Osteoblast (primary cell): ENCODE measurements around the gene ALDH18A1. TPM values are rescaled to one million over a fixed set of nuclear protein-coding genes. Genes with fewer than 3 reads are reported as not detected.

ENCODE experiments used
- DNase-seq: peaks from one replicate; pipeline ENCODE4 v3.0.0; 2011; ENCODE audit warnings: low spot score, mixed read lengths; ENCODE audit not compliant: insufficient read length; ENCODE audit errors: missing footprints
- H2AFZ ChIP-seq: 2 replicates; pipeline ENCODE4 v1.6.0; 2011; ENCODE audit warnings: mild to moderate bottlenecking, low read length
- H3K27ac ChIP-seq: 2 replicates; pipeline ENCODE4 v1.5.1; 2011; ENCODE audit warnings: mild to moderate bottlenecking, low read depth, low read length, moderate library complexity
- H3K27me3 ChIP-seq: 2 replicates; pipeline ENCODE4 v1.6.0; 2012; ENCODE audit warnings: mild to moderate bottlenecking, control low read depth, inconsistent platforms, low read length, moderate library complexity; ENCODE audit not compliant: insufficient read depth
- H3K36me3 ChIP-seq: 2 replicates; pipeline ENCODE4 v1.5.1; 2011; ENCODE audit warnings: mild to moderate bottlenecking, low read length, control low read depth, moderate library complexity; ENCODE audit not compliant: insufficient read depth
- H3K4me1 ChIP-seq: 2 replicates; pipeline ENCODE4 v1.5.1; 2011; ENCODE audit warnings: mild to moderate bottlenecking, low read length, control low read depth, moderate library complexity; ENCODE audit not compliant: insufficient read depth
- H3K4me2 ChIP-seq: 2 replicates; pipeline ENCODE4 v1.6.0; 2011; ENCODE audit warnings: mild to moderate bottlenecking, low read length; ENCODE audit not compliant: insufficient read depth
- H3K4me3 ChIP-seq: fragments of 200-600 bp; sonication (generic); 3 replicates; pipeline ENCODE4 v1.5.1; 2012; ENCODE audit warnings: mild to moderate bottlenecking, low read length, inconsistent platforms; ENCODE audit not compliant: insufficient read depth
- H3K79me2 ChIP-seq: 2 replicates; pipeline ENCODE4 v1.6.0; 2012; ENCODE audit warnings: mild to moderate bottlenecking, low read length, control low read depth, inconsistent platforms; ENCODE audit not compliant: insufficient read depth
- H3K9me3 ChIP-seq: 2 replicates; pipeline ENCODE4 v1.5.1; 2011; ENCODE audit warnings: low read depth, low read length, control low read depth
- H4K20me1 ChIP-seq: 2 replicates; pipeline ENCODE4 v1.6.0; 2012; ENCODE audit warnings: mild to moderate bottlenecking, low read length, control low read depth; ENCODE audit not compliant: insufficient read depth
- total RNA-seq: library from RNA; depleted of rRNA; stranded (reverse); fragments of >200 nt; gene quantifications from 2 replicates; pipeline ENCODE4 v1.2.3, GENCODE V29; 2012
- TF ChIP-seq, protein P1 (sequence below): IDR thresholded peaks from 2 replicates; pipeline ENCODE4 v1.5.1; 2011; ENCODE audit warnings: mild to moderate bottlenecking, low read depth, low read length, moderate library complexity; ENCODE audit errors: extremely low read depth

ALDH18A1 gene
- total RNA-seq, 1 donor = 98.4 TPM

DNA sequence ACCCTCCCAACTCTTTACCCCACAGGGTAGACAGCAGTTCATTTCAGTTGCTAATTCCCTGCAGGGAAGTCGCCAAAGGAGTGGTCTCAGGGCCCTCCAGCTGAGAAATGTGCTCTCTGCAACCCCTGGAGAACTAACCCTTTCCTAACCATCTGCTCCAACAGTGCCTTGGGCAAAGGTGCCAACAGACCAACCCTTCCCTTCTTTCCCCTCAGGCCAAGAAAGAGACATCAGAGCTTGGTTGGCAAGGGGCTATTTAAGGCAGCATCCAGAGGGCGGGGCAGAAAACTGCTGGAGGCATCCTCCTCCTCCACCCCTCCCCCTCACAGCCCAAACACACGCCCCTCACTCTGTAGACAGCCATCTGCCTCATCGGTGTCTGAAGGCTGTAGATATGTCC lies 97.0 kb downstream of the ALDH18A1 start:
- Histone ChIP-seq H3K79me2 (no peaks in the 10 kb centered on the region), H3K27me3 (peaks cover 15% of the 10 kb centered on the region), H3K36me3 (no peaks in the 10 kb centered on the region), H3K27ac (no peak overlapping the region), H3K4me2 (no peak overlapping the region), H3K4me3 (no peak overlapping the region), H3K9me3 (no peaks in the 10 kb centered on the region), H2AFZ (no peak overlapping the region), H3K4me1 (peaks cover 5% of the 10 kb centered on the region), H4K20me1 (no peaks in the 10 kb centered on the region)
- no peak for DNase-seq
- TF ChIP-seq, protein P1, sequence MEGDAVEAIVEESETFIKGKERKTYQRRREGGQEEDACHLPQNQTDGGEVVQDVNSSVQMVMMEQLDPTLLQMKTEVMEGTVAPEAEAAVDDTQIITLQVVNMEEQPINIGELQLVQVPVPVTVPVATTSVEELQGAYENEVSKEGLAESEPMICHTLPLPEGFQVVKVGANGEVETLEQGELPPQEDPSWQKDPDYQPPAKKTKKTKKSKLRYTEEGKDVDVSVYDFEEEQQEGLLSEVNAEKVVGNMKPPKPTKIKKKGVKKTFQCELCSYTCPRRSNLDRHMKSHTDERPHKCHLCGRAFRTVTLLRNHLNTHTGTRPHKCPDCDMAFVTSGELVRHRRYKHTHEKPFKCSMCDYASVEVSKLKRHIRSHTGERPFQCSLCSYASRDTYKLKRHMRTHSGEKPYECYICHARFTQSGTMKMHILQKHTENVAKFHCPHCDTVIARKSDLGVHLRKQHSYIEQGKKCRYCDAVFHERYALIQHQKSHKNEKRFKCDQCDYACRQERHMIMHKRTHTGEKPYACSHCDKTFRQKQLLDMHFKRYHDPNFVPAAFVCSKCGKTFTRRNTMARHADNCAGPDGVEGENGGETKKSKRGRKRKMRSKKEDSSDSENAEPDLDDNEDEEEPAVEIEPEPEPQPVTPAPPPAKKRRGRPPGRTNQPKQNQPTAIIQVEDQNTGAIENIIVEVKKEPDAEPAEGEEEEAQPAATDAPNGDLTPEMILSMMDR = no peak

DNA sequence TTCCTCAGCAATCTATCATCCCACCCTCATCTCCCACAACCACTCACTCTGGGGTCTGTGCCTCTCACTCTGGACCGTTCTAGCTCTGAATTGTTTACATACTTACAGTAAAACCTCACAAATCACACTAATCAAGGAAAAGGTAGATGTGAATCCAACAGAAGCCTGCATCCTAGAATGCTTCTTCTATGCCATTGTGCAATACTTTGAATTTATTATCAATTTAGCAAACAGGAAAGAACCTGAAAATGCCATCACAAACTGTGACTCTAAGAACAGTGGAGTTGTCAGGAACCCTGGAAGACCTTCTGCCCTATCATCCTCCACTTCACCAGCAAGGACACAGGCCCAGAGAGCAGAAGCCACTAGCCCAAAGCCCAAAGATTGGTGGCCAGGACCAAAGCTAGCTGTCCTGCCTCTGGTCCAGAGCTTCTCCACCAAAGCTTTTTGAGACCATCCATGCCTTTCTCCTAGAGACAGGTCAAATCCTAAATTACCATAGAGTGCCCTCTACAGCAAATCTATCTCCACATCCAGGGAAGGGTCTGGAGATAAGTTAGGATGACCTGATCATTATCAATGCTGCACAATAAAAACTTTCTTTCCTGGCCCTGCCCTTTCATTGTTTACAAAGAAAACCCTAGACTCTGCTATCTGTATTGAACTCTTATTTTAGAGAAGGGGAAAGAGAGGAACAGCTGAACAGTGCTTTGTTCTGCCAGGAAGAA lies 97.8 kb downstream of the ALDH18A1 start:
- H4K20me1 ChIP-seq = no peaks in the 10 kb centered on the region
- no peak overlapping the region for H2AFZ ChIP-seq
- DNase-seq = no peak
- peaks cover 5% of the 10 kb centered on the region for H3K4me1 ChIP-seq
- H3K36me3 ChIP-seq = no peaks in the 10 kb centered on the region
- TF ChIP-seq, protein P1 = no peak
- H3K27ac ChIP-seq = no peak overlapping the region
- no peak overlapping the region for H3K4me3 ChIP-seq
- H3K27me3 ChIP-seq = peaks cover 15% of the 10 kb centered on the region
- H3K9me3 ChIP-seq = no peaks in the 10 kb centered on the region
- no peaks in the 10 kb centered on the region for H3K79me2 ChIP-seq
- no peak overlapping the region for H3K4me2 ChIP-seq

DNA sequence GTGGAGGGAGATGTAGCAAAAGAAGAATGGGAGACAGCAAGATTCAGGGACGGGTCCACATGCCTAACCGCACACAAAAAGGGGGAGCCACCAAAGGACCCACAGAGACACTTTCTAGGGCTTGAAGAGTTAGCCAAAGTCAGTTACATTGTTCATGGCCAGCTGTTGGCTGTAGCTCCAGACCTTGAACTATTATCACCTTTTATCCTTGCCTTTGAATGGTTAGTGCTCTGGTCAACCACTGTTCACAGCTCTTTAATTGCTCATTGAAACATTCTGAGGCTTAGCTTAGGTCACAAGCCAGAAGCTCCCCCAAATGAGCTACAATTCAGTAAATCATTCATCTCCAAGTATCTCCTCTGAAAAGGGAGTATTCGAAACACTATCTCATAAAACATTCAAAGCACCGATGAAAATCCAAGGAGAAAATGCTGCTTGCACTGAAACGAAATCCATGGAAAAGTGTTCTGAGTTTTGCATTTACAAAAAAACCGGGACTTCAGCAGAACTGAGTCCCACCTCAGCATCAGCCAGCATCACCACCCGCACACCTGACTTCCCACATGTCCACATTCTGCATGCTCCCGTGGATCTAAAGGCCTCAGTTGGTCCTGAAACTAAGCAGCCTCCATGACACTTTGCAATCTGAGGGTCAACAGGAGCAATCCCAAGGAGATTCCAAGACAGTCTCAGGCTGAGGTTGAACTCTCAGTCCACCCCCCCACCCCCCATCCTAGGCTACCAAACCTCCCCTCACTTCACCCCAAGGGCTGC lies 99.3 kb downstream of the ALDH18A1 start:
- H3K79me2 ChIP-seq = no peaks in the 10 kb centered on the region
- no peak overlapping the region for H3K4me3 ChIP-seq
- H3K9me3 ChIP-seq = no peaks in the 10 kb centered on the region
- H3K36me3 ChIP-seq = no peaks in the 10 kb centered on the region
- no peak for DNase-seq
- no peak overlapping the region for H3K4me2 ChIP-seq
- no peak overlapping the region for H2AFZ ChIP-seq
- H3K27me3 ChIP-seq = peaks cover 15% of the 10 kb centered on the region
- no peaks in the 10 kb centered on the region for H4K20me1 ChIP-seq
- H3K4me1 ChIP-seq = peaks cover 5% of the 10 kb centered on the region
- TF ChIP-seq, protein P1 = no peak
- no peak overlapping the region for H3K27ac ChIP-seq

Other genes with a start within 250 kb of the ALDH18A1 start
- gene SORBS1, start 95.3 kb downstream of the ALDH18A1 start, total RNA-seq = 0.29 and 0.72 TPM in 2 replicates
- gene TCTN3, start 37.2 kb upstream of the ALDH18A1 start, total RNA-seq = 34.4 and 44.2 TPM in 2 replicates
- 7.6 and 10.6 TPM in 2 replicates for gene ENTPD1, start 99.5 kb upstream of the ALDH18A1 start, total RNA-seq